HFF-Myc (cell line): ENCODE data around the gene B4GALT4.

Experiments
- DNase-seq: peaks from one replicate; pipeline ENCODE4 v3.0.0-alpha.2; 2011; ENCODE audit warnings: low read depth; ENCODE audit errors: extremely low read depth
- H3K4me3 ChIP-seq: replicated peaks from 2 replicates; pipeline ENCODE4 v1.5.1; 2011; ENCODE audit warnings: low read depth, mild to moderate bottlenecking, control low read depth, low read length
- TF ChIP-seq, protein P1 (sequence below): IDR thresholded peaks from 2 replicates; pipeline ENCODE4 v1.5.1; 2012; ENCODE audit warnings: mild to moderate bottlenecking, low read depth, low read length, control low read depth; ENCODE audit errors: missing control alignments

B4GALT4 gene

GRCh38 chr3:119236756-119237155 lies 3.9 kb downstream of the B4GALT4 start:
- H3K4me3 ChIP-seq = no peak overlapping the region
- no peak for DNase-seq
- TF ChIP-seq, protein P1, sequence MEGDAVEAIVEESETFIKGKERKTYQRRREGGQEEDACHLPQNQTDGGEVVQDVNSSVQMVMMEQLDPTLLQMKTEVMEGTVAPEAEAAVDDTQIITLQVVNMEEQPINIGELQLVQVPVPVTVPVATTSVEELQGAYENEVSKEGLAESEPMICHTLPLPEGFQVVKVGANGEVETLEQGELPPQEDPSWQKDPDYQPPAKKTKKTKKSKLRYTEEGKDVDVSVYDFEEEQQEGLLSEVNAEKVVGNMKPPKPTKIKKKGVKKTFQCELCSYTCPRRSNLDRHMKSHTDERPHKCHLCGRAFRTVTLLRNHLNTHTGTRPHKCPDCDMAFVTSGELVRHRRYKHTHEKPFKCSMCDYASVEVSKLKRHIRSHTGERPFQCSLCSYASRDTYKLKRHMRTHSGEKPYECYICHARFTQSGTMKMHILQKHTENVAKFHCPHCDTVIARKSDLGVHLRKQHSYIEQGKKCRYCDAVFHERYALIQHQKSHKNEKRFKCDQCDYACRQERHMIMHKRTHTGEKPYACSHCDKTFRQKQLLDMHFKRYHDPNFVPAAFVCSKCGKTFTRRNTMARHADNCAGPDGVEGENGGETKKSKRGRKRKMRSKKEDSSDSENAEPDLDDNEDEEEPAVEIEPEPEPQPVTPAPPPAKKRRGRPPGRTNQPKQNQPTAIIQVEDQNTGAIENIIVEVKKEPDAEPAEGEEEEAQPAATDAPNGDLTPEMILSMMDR = no peak

DNA sequence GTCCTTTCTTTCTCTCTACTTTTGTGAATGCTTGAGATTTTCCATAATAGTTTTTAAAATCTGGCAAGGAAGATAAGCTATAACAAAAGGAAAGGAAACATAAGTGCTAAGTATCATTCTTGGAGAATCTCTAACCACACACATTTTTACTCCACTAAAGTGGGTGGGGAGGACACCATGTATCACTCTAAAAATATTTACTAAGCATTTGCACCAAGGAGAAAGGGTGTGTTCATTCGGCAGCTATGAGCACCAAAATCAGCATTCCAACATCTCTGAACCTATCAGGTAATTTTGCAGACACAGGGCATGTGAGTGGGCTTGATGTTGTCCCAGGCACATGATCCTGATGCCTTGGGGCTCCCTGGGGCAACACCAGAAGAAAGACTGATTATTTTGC lies 5.5 kb downstream of the B4GALT4 start:
- TF ChIP-seq, protein P1 = no peak
- DNase-seq = no peak
- H3K4me3 ChIP-seq = no peak overlapping the region

GRCh38 chr3:119234610-119235009 lies 6.1 kb downstream of the B4GALT4 start:
- no peak overlapping the region for H3K4me3 ChIP-seq
- TF ChIP-seq, protein P1 = no peak
- no peak for DNase-seq

GRCh38 chr3:119230745-119231144 lies 9.9 kb downstream of the B4GALT4 start:
- DNase-seq = no peak
- TF ChIP-seq, protein P1 = no peak
- H3K4me3 ChIP-seq = no peak overlapping the region

DNA sequence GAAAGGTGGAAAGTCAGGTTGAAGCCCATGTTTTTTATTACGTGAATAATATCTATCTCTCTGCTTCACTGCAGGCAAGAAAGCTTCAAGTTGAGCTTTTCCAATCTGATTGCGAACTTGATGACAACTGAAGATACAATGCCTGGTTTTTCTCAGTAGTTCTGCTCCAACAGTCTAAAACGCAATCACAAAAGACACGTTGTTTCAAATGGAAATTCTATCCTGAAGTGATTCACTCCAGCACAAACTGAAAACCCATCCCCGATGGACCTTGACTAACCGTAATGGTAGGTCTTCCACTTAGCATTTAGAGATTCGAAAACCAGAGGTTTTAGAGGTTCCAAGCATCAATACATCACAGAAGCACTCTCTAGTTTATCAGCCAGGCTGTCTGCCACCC lies 10.6 kb downstream of the B4GALT4 start:
- DNase-seq = no peak
- no peak overlapping the region for H3K4me3 ChIP-seq
- TF ChIP-seq, protein P1 = no peak

- H3K4me3 ChIP-seq = no peak overlapping the region
- TF ChIP-seq, protein P1 = no peak
- no peak for DNase-seq
These were observed 11.5 kb downstream of the B4GALT4 start for GRCh38 chr3:119229190-119229589.
